ENCODE data around the gene TXNDC11. TPM values are rescaled to one million over a fixed set of nuclear protein-coding genes. Genes with fewer than 3 reads are reported as not detected.

Gene TXNDC11
- total RNA-seq, 1 experiment from 2014 or later, result 11.1 TPM

GRCh38 chr16:11722468-11722808 is 20.2 kb downstream of the TXNDC11 start (continued):
- TF ChIP-seq AR (CRISPR knock-in tag; IDR thresholded peaks at IDR 0.05), result no peak

GRCh38 chr16:11721781-11722467 is 20.7 kb downstream of the TXNDC11 start:
- TF ChIP-seq IRF1 (CRISPR knock-in tag; IDR thresholded peaks at IDR 0.05) (no peak), ZNF416 (CRISPR knock-in tag; IDR thresholded peaks at IDR 0.05) (no peak), ERG (CRISPR knock-in tag; IDR thresholded peaks at IDR 0.05) (no peak), SMAD4 (CRISPR knock-in tag; IDR thresholded peaks at IDR 0.05) (no peak), CREB1 (CRISPR knock-in tag; IDR thresholded peaks at IDR 0.05) (no peak), ZNF671 (CRISPR knock-in tag; IDR thresholded peaks at IDR 0.05) (no peak), CREM (CRISPR knock-in tag; IDR thresholded peaks at IDR 0.05) (no peak), JAZF1 (CRISPR knock-in tag; IDR thresholded peaks at IDR 0.05) (no peak)
- DNase-seq (ENCODE audit: low spot score) (no peak), ATAC-seq (no peak)
- Mint-ChIP-seq H3K36me3 (peaks cover 22% of the 10 kb centered on the region), H3K9me3 (no peaks in the 10 kb centered on the region), H3K27ac (0 out of 2 replicates have a peak overlapping the region, but pooled peaks have one; percentile 15), H3K27me3 (ENCODE audit: low read depth) (no peaks in the 10 kb centered on the region), H3K4me3 (no peak overlapping the region), H3K4me1 (peaks cover 9% of the 10 kb centered on the region)
- ChIA-PET CTCF (interaction anchor here (1.4 to 1.9 kb wide), 2 partner anchors 8 to 335 kb away, joined by 3 to 7 read pairs; no protein-coding TSS in a partner anchor), POLR2A (no interaction called here)

GRCh38 chr16:11719762-11720161 is 22.9 kb downstream of the TXNDC11 start:
- Mint-ChIP-seq H3K36me3 (peaks cover 15% of the 10 kb centered on the region), H3K27ac (peak overlapping the region; percentile 26; the same call in 1 of the 2 replicates), H3K27me3 (ENCODE audit: low read depth) (no peaks in the 10 kb centered on the region), H3K9me3 (no peaks in the 10 kb centered on the region), H3K4me3 (no peak overlapping the region), H3K4me1 (peaks cover 9% of the 10 kb centered on the region)
- TF ChIP-seq ZBTB43 (CRISPR knock-in tag; IDR thresholded peaks at IDR 0.05), result no peak
- TF ChIP-seq PRDM15 (CRISPR knock-in tag; IDR thresholded peaks at IDR 0.05), result no peak
- no peak for TF ChIP-seq MXD4 (CRISPR knock-in tag; IDR thresholded peaks at IDR 0.05; ENCODE audit: borderline replicate concordance)
- TF ChIP-seq OVOL2 (CRISPR knock-in tag; IDR thresholded peaks at IDR 0.05; ENCODE audit: borderline replicate concordance), result no peak
- TF ChIP-seq ZNF423 (CRISPR knock-in tag; IDR thresholded peaks at IDR 0.05), result no peak
- no peak for TF ChIP-seq ZNF281 (CRISPR knock-in tag; IDR thresholded peaks at IDR 0.05)
- ChIA-PET POLR2A (no interaction called here), CTCF (interaction anchor here (0.7 to 0.9 kb wide), 2 partner anchors 77 to 324 kb away, joined by 3 read pairs; partner anchors contain the start of gene ZC3H7A)
- ATAC-seq (no peak), DNase-seq (ENCODE audit: low spot score) (no peak)
